Endothelial cell of umbilical vein (primary cell): Measurements from ENCODE around the gene ABHD14A. TPM values are rescaled to one million over a fixed set of nuclear protein-coding genes. Genes with fewer than 3 reads are reported as not detected.
A peak's percentile ranks its signal among the peaks of the same experiment; 100 is the strongest.

Experiments used
- BruUV-seq: library from RNA; stranded (reverse); fragments of 400-500 nt; replicated peaks from 2 replicates; lab custom pipeline; 2021; lab: Mats Ljungman, UMichigan
- CTCF ChIA-PET: fragments of 300-600, 350-600 bp; sonication (Branson Sonifier 250); formaldehyde crosslinking; loops from one replicate; lab custom pipeline; 2021; ENCODE audit warnings: antibody characterized with exemption, inconsistent platforms; lab: Charles Lee
- POLR2A ChIA-PET: fragments of 300-600, 350-600 bp; sonication (Branson Sonifier 250); formaldehyde crosslinking; loops from one replicate; lab custom pipeline; 2021; ENCODE audit warnings: antibody characterized with exemption, inconsistent platforms; lab: Charles Lee
- DNase-seq: peaks from one replicate; pipeline ENCODE4 v3.0.0-alpha.2; 2011; ENCODE audit warnings: low read depth, low spot score
- FAIRE-seq: peaks from 2 replicates; lab custom pipeline; 2011; peaks lifted over from hg19 to GRCh38; lab: Jason Lieb, UNC
- H2AFZ ChIP-seq: 2 replicates; pipeline ENCODE4 v1.6.0; 2012; ENCODE audit warnings: low read depth, low read length, control low read depth, inconsistent platforms
- H3K27ac ChIP-seq: 2 replicates; pipeline ENCODE4 v1.5.1; 2011; ENCODE audit warnings: low read depth, mild to moderate bottlenecking, control low read depth, low read length, moderate library complexity; ENCODE audit not compliant: insufficient read depth
- H3K27me3 ChIP-seq, 2 experiments: 2 replicates each; pipeline versions ENCODE4 v1.6.0 to v1.6.1; 2011; ENCODE audit warnings: low read length in 2 of 2, mixed read lengths in 1 of 2; ENCODE audit not compliant: control insufficient read depth in 2 of 2, insufficient read depth in 2 of 2
- H3K36me3 ChIP-seq, 2 experiments: 2 replicates in 1 of 2; 3 replicates in 1 of 2; pipeline ENCODE4 v1.5.1; 2011; ENCODE audit warnings: low read length in 2 of 2, mild to moderate bottlenecking in 1 of 2, moderate library complexity in 1 of 2; ENCODE audit not compliant: control insufficient read depth in 2 of 2, insufficient read depth in 2 of 2; ENCODE audit errors: extremely low read depth in 1 of 2
- H3K4me1 ChIP-seq: 3 replicates; pipeline ENCODE4 v1.5.1; 2011; ENCODE audit warnings: mild to moderate bottlenecking, low read length; ENCODE audit not compliant: control insufficient read depth, insufficient read depth; ENCODE audit errors: extremely low read depth
- H3K4me2 ChIP-seq: 2 replicates; pipeline ENCODE4 v1.6.1; 2011; ENCODE audit warnings: low read length, control low read depth, mixed read lengths; ENCODE audit not compliant: insufficient read depth
- H3K4me3 ChIP-seq, 3 experiments: fragments of 200-600 bp in 1 of 3; sonication (generic), shearing (Covaris generic) in 1 of 3; replicated peaks in 1 of 3; 2 replicates each; pipeline ENCODE4 v1.5.1; 2011 to 2016; ENCODE audit warnings: control low read depth in 3 of 3, low read length in 3 of 3, mild to moderate bottlenecking in 2 of 3, inconsistent platforms in 1 of 3, low read depth in 1 of 3, moderate library complexity in 1 of 3; ENCODE audit not compliant: insufficient read depth in 1 of 3
- H3K79me2 ChIP-seq: 2 replicates; pipeline ENCODE4 v1.6.0; 2012; ENCODE audit warnings: low read length, inconsistent platforms; ENCODE audit not compliant: control insufficient read depth, insufficient read depth
- H3K9ac ChIP-seq: replicated peaks from 2 replicates; pipeline ENCODE3; 2011; ENCODE audit warnings: low read length, control low read depth; ENCODE audit not compliant: insufficient read depth; ENCODE audit errors: extremely low read depth
- H3K9me1 ChIP-seq: replicated peaks from 3 replicates; pipeline ENCODE4 v1.6.0; 2011; ENCODE audit warnings: mild to moderate bottlenecking, low read length; ENCODE audit not compliant: control insufficient read depth, insufficient read depth; ENCODE audit errors: extremely low read depth
- H3K9me3 ChIP-seq: replicated peaks from 2 replicates; pipeline ENCODE4 v1.5.1; 2012; ENCODE audit warnings: low read length, inconsistent platforms; ENCODE audit not compliant: control insufficient read depth, insufficient read depth
- H4K20me1 ChIP-seq: replicated peaks from 2 replicates; pipeline ENCODE3; 2011; ENCODE audit warnings: mild to moderate bottlenecking, low read length; ENCODE audit not compliant: control insufficient read depth, insufficient read depth; ENCODE audit errors: extremely low read depth
- EZH2 ChIP-seq: IDR thresholded peaks from 2 replicates; pipeline ENCODE4 v1.6.1; 2012; ENCODE audit warnings: borderline replicate concordance, low read depth, mild to moderate bottlenecking, moderate library complexity, low read length, inconsistent platforms; ENCODE audit not compliant: severe bottlenecking
- FOS ChIP-seq: IDR thresholded peaks from 2 replicates; pipeline ENCODE4 v1.6.1; 2011; ENCODE audit warnings: mild to moderate bottlenecking, low read length, moderate library complexity, borderline replicate concordance; ENCODE audit not compliant: insufficient read depth
- GATA2 ChIP-seq: IDR thresholded peaks from 2 replicates; pipeline ENCODE4 v1.7.0; 2011; ENCODE audit warnings: low read depth, mild to moderate bottlenecking, moderate library complexity, mixed read lengths, low read length; ENCODE audit not compliant: insufficient read length, insufficient read depth
- JUN ChIP-seq: IDR thresholded peaks from 2 replicates; pipeline ENCODE4 v1.6.1; 2011; ENCODE audit warnings: borderline replicate concordance, low read depth; ENCODE audit not compliant: insufficient read length, insufficient read depth
- MYC ChIP-seq: IDR thresholded peaks from one replicate; pipeline ENCODE4 v1.6.1; 2011; ENCODE audit warnings: mild to moderate bottlenecking, low read depth, low read length
- POLR2A ChIP-seq: IDR thresholded peaks from 2 replicates; pipeline ENCODE4 v1.6.1; 2012; ENCODE audit warnings: low read depth, mild to moderate bottlenecking, control low read depth, low read length
- POLR2AphosphoS5 ChIP-seq: IDR thresholded peaks from 2 replicates; pipeline ENCODE4 v1.6.1; 2012; ENCODE audit warnings: low read depth, mild to moderate bottlenecking, control low read depth, low read length, moderate library complexity; ENCODE audit not compliant: insufficient read depth
- dilution Hi-C: fragments of 300-500 bp; cut with MboI; formaldehyde crosslinking; loops from one replicate; pipeline ENCODE4 v1.15.0; 2019; ENCODE audit warnings: low sequenced_read_pairs; ENCODE audit not compliant: extremely low pct_ligation_motif_present
- intact Hi-C: fragments of 100-400 bp; cut with micrococcal nuclease; formaldehyde crosslinking; loops from one replicate; pipeline ENCODE4 v1.10.0; 2022
- polyA plus RNA-seq, 4 experiments: library from polyadenylated mRNA; depleted of rRNA in 3 of 4; stranded (reverse) in 3 of 4; unstranded in 1 of 4; fragments of >200 nt; gene quantifications; 2 replicates each; pipeline versions ENCODE4 v1.2.1 to v1.2.3, GENCODE V29; 2011 to 2012; ENCODE audit warnings: missing spikeins in 1 of 4
- total RNA-seq: library from RNA; stranded (reverse); gene quantifications from 2 replicates; pipeline ENCODE4 v1.2.3, GENCODE V29; 2021
- TF ChIP-seq, protein P1 (sequence below): IDR thresholded peaks from 2 replicates; pipeline ENCODE4 v1.6.1; 2011; ENCODE audit not compliant: insufficient read depth, insufficient read length
- TF ChIP-seq, protein P2 (sequence below), 2 donors: IDR thresholded peaks; 1 replicate in 1 of 2; 2 replicates in 1 of 2; pipeline ENCODE4 v1.5.1; 2011; ENCODE audit warnings: low read length in 2 of 2, mild to moderate bottlenecking in 2 of 2, moderate library complexity in 2 of 2, control low read depth in 1 of 2, inconsistent platforms in 1 of 2, low read depth in 1 of 2; ENCODE audit not compliant: insufficient read depth in 1 of 2; ENCODE audit errors: extremely low read depth in 1 of 2

Gene ABHD14A
- total and polyA plus RNA-seq, 2 donors (not counting 3 experiments of a cell fraction or from before 2014, with no cell fraction given), result 6.6 to 23.7 TPM

DNA sequence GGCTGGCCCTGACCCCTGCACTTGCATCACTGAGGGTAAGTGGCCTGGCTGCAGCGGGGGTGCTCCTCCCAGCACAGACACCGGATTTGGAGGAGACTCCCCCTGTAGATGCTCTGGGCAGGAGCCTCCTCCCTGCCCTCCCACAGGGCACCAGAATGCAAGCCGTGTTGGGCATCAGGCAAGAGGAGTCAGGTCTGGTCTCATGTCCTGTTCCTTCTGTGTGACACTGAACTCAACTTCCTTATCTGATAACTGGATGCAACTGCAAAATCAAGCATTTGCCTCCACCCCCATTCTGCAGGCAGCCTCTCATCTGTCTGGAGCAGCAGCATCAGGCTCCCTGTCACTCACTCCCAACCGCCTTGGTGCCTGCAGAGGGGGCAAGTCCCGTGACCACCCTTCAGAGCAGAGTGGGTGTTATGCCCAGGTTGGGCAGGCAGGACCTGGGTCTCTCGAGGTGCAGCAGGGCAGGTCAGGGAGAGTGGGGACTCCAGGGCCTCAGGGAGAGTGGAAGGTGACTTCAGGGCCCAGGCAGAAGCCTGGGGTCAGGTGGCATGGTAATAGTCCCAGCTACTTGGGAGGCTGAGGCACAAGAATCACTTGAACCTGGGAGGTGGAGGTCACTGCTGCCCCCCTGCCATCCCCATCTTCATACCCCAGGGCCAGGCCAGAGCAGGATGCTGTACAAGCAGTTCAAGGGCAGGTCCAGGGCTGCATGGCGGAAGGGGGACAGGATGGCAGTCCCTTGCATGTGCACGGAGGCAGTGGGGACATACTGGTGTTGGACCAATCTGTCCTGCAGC is 31.4 kb downstream of the ABHD14A start:
- POLR2A ChIA-PET, result no interaction called here

More for the DNA sequence above, 31.4 kb downstream of the ABHD14A start:
- peak overlapping the region; percentile 18 for H2AFZ ChIP-seq
- no TSS peak for BruUV-seq
- no peaks in the 10 kb centered on the region for H3K9me1 ChIP-seq
- no peak overlapping the region for H3K27ac ChIP-seq
- FAIRE-seq (no peak), DNase-seq (no peak)
- TF ChIP-seq POLR2A (no peak), POLR2AphosphoS5 (no peak), GATA2 (no peak), EZH2 (no peak), FOS (no peak), JUN (no peak), MYC (no peak)
- TF ChIP-seq, protein P1, sequence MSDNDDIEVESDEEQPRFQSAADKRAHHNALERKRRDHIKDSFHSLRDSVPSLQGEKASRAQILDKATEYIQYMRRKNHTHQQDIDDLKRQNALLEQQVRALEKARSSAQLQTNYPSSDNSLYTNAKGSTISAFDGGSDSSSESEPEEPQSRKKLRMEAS, result no peak
- TF ChIP-seq, protein P2, sequence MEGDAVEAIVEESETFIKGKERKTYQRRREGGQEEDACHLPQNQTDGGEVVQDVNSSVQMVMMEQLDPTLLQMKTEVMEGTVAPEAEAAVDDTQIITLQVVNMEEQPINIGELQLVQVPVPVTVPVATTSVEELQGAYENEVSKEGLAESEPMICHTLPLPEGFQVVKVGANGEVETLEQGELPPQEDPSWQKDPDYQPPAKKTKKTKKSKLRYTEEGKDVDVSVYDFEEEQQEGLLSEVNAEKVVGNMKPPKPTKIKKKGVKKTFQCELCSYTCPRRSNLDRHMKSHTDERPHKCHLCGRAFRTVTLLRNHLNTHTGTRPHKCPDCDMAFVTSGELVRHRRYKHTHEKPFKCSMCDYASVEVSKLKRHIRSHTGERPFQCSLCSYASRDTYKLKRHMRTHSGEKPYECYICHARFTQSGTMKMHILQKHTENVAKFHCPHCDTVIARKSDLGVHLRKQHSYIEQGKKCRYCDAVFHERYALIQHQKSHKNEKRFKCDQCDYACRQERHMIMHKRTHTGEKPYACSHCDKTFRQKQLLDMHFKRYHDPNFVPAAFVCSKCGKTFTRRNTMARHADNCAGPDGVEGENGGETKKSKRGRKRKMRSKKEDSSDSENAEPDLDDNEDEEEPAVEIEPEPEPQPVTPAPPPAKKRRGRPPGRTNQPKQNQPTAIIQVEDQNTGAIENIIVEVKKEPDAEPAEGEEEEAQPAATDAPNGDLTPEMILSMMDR (IDR thresholded peaks at IDR 0.05; ENCODE audit: extremely low read depth in 1 of 2, insufficient read depth in 1 of 2, low read depth in 1 of 2, low read length in 2 of 2), result no peak
- intact Hi-C loops (loop anchor here (2.0 kb wide), 1 partner anchor 41 kb away; no protein-coding TSS in a partner anchor), dilution Hi-C loops (no loop called here)
- H3K27me3 ChIP-seq, result no peaks in the 10 kb centered on the region
- peaks cover 8% of the 10 kb centered on the region for H3K4me1 ChIP-seq
- H3K9me3 ChIP-seq, result no peaks in the 10 kb centered on the region
- H3K36me3 ChIP-seq, result no peaks in the 10 kb centered on the region
- no peak overlapping the region for H3K4me3 ChIP-seq
- CTCF ChIA-PET, result interaction anchor here (0.8 to 10.4 kb wide), 7 partner anchors 10 to 148 kb away, joined by 3 to 260 read pairs (median 14); partner anchors contain the start of genes DUSP7 and POC1A
- no peak overlapping the region for H3K4me2 ChIP-seq
- no peak overlapping the region for H3K9ac ChIP-seq
- no peaks in the 10 kb centered on the region for H4K20me1 ChIP-seq
- no peaks in the 10 kb centered on the region for H3K79me2 ChIP-seq
